Caco-2 (cell line): ENCODE results near the gene TEAD3. TPM values are rescaled to one million over a fixed set of nuclear protein-coding genes. Genes with fewer than 3 reads are reported as not detected.

ENCODE experiments used
- BruUV-seq: library from RNA; stranded (reverse); fragments of 400-500 nt; replicated peaks from 2 replicates; lab custom pipeline; 2021; lab: Mats Ljungman, UMichigan
- CTCF ChIA-PET: fragments of 300-600 bp; sonication (Branson Sonifier 250); formaldehyde crosslinking; loops from one replicate; lab custom pipeline; 2022; ENCODE audit warnings: antibody characterized with exemption; lab: Charles Lee
- POLR2A ChIA-PET: fragments of 300-600 bp; sonication (Branson Sonifier 250); formaldehyde crosslinking; loops from one replicate; lab custom pipeline; 2022; ENCODE audit warnings: antibody characterized with exemption; lab: Charles Lee
- DNase-seq, 2 experiments: peaks; one replicate each; pipeline versions ENCODE4 v3.0.0 to v3.0.0-alpha.2; 2020 to 2022
- H3K27me3 ChIP-seq: replicated peaks from 2 replicates; pipeline ENCODE4 v1.6.0; 2011; ENCODE audit warnings: low read length; ENCODE audit not compliant: control insufficient read depth, insufficient read depth
- H3K36me3 ChIP-seq: 2 replicates; pipeline ENCODE4 v1.5.1; 2011; ENCODE audit warnings: low read length; ENCODE audit not compliant: control insufficient read depth, insufficient read depth
- H3K4me1 ChIP-seq: fragments of 250-450 bp; sonication (Bioruptor Pico); 2 replicates; pipeline ENCODE4 v1.5.1; 2020; ENCODE audit warnings: mild to moderate bottlenecking
- H3K4me3 ChIP-seq: 2 replicates; pipeline ENCODE4 v1.5.1; 2011; ENCODE audit warnings: low read depth, mild to moderate bottlenecking, control low read depth, low read length
- H3K9me3 ChIP-seq: fragments of 250-450 bp; sonication (Bioruptor Pico); 2 replicates; pipeline ENCODE4 v1.5.1; 2020; ENCODE audit warnings: mild to moderate bottlenecking, moderate library complexity
- H3K27ac Mint-ChIP-seq: one replicate; pipeline ENCODE4 v1.8.0; 2022; ENCODE audit warnings: mixed read lengths; ENCODE audit not compliant: unreplicated experiment
- H3K27me3 Mint-ChIP-seq: one replicate; pipeline ENCODE4 v1.8.0; 2022; ENCODE audit warnings: mixed read lengths; ENCODE audit not compliant: insufficient read depth, unreplicated experiment
- H3K36me3 Mint-ChIP-seq: one replicate; pipeline ENCODE4 v1.8.0; 2022; ENCODE audit warnings: mild to moderate bottlenecking, mixed read lengths; ENCODE audit not compliant: insufficient read depth, unreplicated experiment
- H3K4me1 Mint-ChIP-seq: one replicate; pipeline ENCODE4 v1.8.0; 2022; ENCODE audit warnings: low read depth, mixed read lengths; ENCODE audit not compliant: unreplicated experiment
- H3K4me3 Mint-ChIP-seq: one replicate; pipeline ENCODE4 v1.8.0; 2022; ENCODE audit warnings: mild to moderate bottlenecking, moderate library complexity, mixed read lengths; ENCODE audit not compliant: unreplicated experiment
- H3K9me3 Mint-ChIP-seq: one replicate; pipeline ENCODE4 v1.8.0; 2022; ENCODE audit warnings: mixed read lengths; ENCODE audit not compliant: unreplicated experiment
- intact Hi-C: fragments of 100-400 bp; cut with micrococcal nuclease; formaldehyde crosslinking; loops from one replicate; pipeline ENCODE4 v1.10.0; 2022; ENCODE audit not compliant: unreplicated experiment
- total RNA-seq: library from RNA; stranded (reverse); gene quantifications from 2 replicates; pipeline ENCODE4 v1.2.3, GENCODE V29; 2022
- TF ChIP-seq, protein P1 (sequence below), 2 experiments: fragments of 200-600 bp in 1 of 2; IDR thresholded peaks; 1 replicate in 1 of 2; 2 replicates in 1 of 2; pipeline versions ENCODE4 v1.5.1 to v1.8.0; 2011 to 2022; ENCODE audit warnings: antibody characterized with exemption in 1 of 2, control low read depth in 1 of 2, inconsistent platforms in 1 of 2, low read depth in 1 of 2, low read length in 1 of 2, mild to moderate bottlenecking in 1 of 2, moderate library complexity in 1 of 2; ENCODE audit not compliant: insufficient read depth in 1 of 2, severe bottlenecking in 1 of 2, unreplicated experiment in 1 of 2

The TEAD3 gene
- total RNA-seq, 1 experiment from 2014 or later, result 57.2 TPM

DNA sequence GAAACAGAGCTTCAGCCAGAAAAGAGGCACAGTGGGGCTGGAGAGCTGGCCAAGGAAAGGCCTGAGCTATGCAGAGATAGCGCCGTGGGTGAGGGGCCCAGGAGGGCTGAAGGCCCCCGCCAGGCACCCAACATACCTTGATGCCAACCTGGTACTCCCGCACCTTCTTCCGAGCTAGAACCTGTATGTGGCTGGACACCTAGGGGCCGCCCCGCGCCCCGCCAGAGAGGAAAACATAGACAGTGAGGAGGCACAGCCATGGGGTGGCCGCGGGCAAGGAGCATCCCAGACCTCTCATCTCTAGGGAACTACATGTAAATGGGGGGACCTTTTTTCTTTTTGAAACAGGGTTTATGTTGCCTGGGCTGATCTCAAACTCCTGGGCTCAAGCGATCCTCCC is 16.7 kb downstream of the TEAD3 start:
- no peak overlapping the region for H3K4me3 Mint-ChIP-seq
- Histone ChIP-seq H3K36me3 (peaks cover 10% of the 10 kb centered on the region), H3K4me3 (no peak overlapping the region), H3K4me1 (peaks cover 8% of the 10 kb centered on the region), H3K9me3 (no peaks in the 10 kb centered on the region), H3K27me3 (no peaks in the 10 kb centered on the region)
- H3K27ac Mint-ChIP-seq, result no peak overlapping the region
- ChIA-PET CTCF (no interaction called here), POLR2A (interaction anchor here (1.1 kb wide), 1 partner anchor 12 kb away, joined by 4 read pairs; the partner anchor contains the start of gene RPL10A)
- intact Hi-C loops, result no loop called here
- peaks cover 15% of the 10 kb centered on the region for H3K4me1 Mint-ChIP-seq
- TF ChIP-seq, protein P1, sequence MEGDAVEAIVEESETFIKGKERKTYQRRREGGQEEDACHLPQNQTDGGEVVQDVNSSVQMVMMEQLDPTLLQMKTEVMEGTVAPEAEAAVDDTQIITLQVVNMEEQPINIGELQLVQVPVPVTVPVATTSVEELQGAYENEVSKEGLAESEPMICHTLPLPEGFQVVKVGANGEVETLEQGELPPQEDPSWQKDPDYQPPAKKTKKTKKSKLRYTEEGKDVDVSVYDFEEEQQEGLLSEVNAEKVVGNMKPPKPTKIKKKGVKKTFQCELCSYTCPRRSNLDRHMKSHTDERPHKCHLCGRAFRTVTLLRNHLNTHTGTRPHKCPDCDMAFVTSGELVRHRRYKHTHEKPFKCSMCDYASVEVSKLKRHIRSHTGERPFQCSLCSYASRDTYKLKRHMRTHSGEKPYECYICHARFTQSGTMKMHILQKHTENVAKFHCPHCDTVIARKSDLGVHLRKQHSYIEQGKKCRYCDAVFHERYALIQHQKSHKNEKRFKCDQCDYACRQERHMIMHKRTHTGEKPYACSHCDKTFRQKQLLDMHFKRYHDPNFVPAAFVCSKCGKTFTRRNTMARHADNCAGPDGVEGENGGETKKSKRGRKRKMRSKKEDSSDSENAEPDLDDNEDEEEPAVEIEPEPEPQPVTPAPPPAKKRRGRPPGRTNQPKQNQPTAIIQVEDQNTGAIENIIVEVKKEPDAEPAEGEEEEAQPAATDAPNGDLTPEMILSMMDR (IDR thresholded peaks at IDR 0.05; ENCODE audit: insufficient read depth in 1 of 2, low read depth in 1 of 2, low read length in 1 of 2, severe bottlenecking in 1 of 2, unreplicated experiment in 1 of 2), result no peak
- no peak for DNase-seq
- no peaks in the 10 kb centered on the region for H3K27me3 Mint-ChIP-seq
- peaks cover 81% of the 10 kb centered on the region for H3K36me3 Mint-ChIP-seq
- no TSS peak for BruUV-seq
- H3K9me3 Mint-ChIP-seq, result no peaks in the 10 kb centered on the region

DNA sequence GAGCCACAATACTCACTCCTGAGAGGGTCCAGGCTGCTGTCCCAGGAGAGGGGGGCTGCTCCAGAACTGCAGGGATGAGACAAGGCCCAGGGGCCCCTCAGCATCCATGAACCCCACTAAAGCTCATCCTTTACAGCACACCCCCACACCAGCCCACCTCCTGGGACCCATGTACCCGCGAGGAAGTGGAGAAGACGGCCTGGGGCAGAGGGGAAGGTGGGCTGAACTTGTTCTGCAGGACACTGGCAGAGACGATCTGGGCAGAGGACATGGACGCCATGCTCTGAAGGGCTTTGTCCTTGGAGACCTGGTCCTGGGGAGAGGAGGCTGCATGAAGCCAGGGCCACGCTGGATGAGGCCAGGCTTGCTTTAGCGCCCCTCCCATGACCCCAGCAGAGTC is 18.6 kb downstream of the TEAD3 start:
- Mint-ChIP-seq H3K27ac (no peak overlapping the region), H3K27me3 (no peaks in the 10 kb centered on the region), H3K9me3 (no peaks in the 10 kb centered on the region), H3K4me1 (peaks cover 7% of the 10 kb centered on the region), H3K4me3 (no peak overlapping the region), H3K36me3 (peaks cover 85% of the 10 kb centered on the region)
- peaks cover under 1% of the 10 kb centered on the region for H3K4me1 ChIP-seq
- peaks cover 6% of the 10 kb centered on the region for H3K36me3 ChIP-seq
- ChIA-PET POLR2A (interaction anchor here (1.1 kb wide), 1 partner anchor 8 kb away, joined by 3 read pairs; no protein-coding TSS in a partner anchor), CTCF (no interaction called here)
- no peaks in the 10 kb centered on the region for H3K27me3 ChIP-seq
- TF ChIP-seq, protein P1 (IDR thresholded peaks at IDR 0.05; ENCODE audit: insufficient read depth in 1 of 2, low read depth in 1 of 2, low read length in 1 of 2, severe bottlenecking in 1 of 2, unreplicated experiment in 1 of 2), result no peak
- DNase-seq, result no peak
- intact Hi-C loops, result no loop called here
- H3K4me3 ChIP-seq, result no peak overlapping the region
- no TSS peak for BruUV-seq
- H3K9me3 ChIP-seq, result no peaks in the 10 kb centered on the region

DNA sequence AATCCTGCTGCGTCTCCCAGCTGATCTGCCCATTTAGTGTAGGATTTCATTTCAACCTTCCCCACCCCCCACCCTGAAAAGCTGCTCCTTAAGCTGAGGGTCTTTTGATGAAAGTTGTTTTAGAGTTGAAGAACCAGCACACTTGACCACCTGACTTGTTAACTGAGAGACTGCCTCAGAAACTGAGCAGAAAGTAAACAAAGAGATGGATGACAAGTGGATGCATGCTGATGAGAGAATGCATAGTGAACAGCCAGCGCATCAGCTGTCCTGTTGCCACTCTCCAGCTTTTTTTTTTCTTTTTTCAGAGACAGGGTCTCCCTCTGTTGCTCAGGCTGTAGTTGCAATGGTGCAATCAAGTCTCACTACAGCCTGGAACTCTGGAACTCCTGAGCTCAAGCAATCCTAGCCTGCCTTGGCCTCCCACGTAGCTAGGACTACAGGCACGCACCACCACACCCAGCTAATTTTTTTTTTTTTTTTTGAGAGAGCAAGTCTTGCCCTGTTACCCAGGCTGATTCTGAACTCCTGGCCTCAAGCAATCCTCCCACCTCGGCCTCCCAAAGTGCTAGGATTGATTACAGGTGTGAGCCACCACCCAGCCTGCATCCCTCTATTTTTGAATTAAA is 19.2 kb downstream of the TEAD3 start:
- Mint-ChIP-seq H3K4me1 (peaks cover 7% of the 10 kb centered on the region), H3K36me3 (peaks cover 88% of the 10 kb centered on the region), H3K4me3 (no peak overlapping the region), H3K27ac (no peak overlapping the region), H3K27me3 (no peaks in the 10 kb centered on the region), H3K9me3 (no peaks in the 10 kb centered on the region)
- H3K27me3 ChIP-seq, result no peaks in the 10 kb centered on the region
- H3K9me3 ChIP-seq, result no peaks in the 10 kb centered on the region
- BruUV-seq, result no TSS peak
- intact Hi-C loops, result no loop called here
- peaks cover 5% of the 10 kb centered on the region; the same call in 1 of the 2 replicates for H3K36me3 ChIP-seq
- TF ChIP-seq, protein P1 (IDR thresholded peaks at IDR 0.05; ENCODE audit: insufficient read depth in 1 of 2, low read depth in 1 of 2, low read length in 1 of 2, severe bottlenecking in 1 of 2, unreplicated experiment in 1 of 2), result no peak
- H3K4me1 ChIP-seq, result peaks cover 4% of the 10 kb centered on the region; the same call in 1 of the 2 replicates
- no peak for DNase-seq
- no peak overlapping the region for H3K4me3 ChIP-seq
- ChIA-PET CTCF (interaction anchor here (0.6 kb wide), 2 partner anchors 54 to 588 kb away, joined by 3 to 4 read pairs; no protein-coding TSS in a partner anchor), POLR2A (interaction anchor here (0.6 to 1.1 kb wide), 3 partner anchors 9 to 416 kb away, joined by 3 read pairs; no protein-coding TSS in a partner anchor)
